NCI-H2081 treated with DMSO at 0.1 percent for 48 hours (cell line): ENCODE data around the gene NFKBIB.
A peak's percentile ranks its signal among the peaks of the same experiment; 100 is the strongest.
"Not testable (repeated sequence)": the region's sequence is repeated elsewhere in the genome, so short reads cannot be mapped to it uniquely, and the experiment has no call there.

Experiments used
- DNase-seq: peaks from one replicate; lab custom pipeline; 2025; lab: John Stamatoyannopoulos, UW

The NFKBIB gene, protein sequence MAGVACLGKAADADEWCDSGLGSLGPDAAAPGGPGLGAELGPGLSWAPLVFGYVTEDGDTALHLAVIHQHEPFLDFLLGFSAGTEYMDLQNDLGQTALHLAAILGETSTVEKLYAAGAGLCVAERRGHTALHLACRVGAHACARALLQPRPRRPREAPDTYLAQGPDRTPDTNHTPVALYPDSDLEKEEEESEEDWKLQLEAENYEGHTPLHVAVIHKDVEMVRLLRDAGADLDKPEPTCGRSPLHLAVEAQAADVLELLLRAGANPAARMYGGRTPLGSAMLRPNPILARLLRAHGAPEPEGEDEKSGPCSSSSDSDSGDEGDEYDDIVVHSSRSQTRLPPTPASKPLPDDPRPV

DNA sequence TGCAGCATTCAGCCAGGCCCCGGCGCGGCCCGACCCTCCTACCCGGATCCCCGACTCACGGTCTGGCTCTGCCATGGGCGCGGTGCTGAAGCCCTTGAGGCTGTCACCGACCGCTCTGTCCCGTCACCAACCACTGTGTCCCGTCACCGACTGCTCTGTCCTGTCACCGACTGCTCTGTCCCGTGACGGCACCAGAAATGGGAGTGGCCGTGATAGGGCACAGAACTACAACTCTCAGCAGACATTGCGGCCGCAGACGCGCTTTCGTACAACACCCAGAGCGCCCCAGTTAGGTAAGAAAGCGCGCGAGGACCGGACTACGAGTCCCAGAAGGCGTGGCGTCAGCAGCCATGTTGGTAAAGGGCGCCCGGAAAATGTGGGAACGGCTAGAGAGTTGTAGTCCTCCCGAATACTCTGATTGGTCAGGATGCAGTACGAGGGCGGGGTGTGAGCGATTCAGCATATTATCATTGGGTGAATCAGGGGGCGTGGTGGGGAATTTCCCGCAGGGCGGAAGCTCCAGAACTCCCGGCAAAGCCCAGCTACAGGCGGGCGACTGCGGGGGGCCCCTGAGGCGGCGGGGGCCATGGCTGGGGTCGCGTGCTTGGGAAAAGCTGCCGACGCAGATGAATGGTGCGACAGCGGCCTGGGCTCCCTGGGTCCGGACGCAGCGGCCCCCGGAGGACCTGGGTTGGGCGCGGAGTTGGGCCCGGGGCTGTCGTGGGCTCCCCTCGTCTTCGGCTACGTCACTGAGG lies at the start of gene NFKBIB, which contains the start of gene SIRT2:
Gene NFKBIB, plus strand, starts transcription at position 523 of the 755 bp plus-strand sequence. Its CDS starts 64 bp downstream, at position 587.
Gene SIRT2, minus strand, starts transcription at position 172 of the 755 bp plus-strand sequence. Its CDS starts 97 bp downstream, at position 75.
- DNase-seq, result peak; percentile 96

DNA sequence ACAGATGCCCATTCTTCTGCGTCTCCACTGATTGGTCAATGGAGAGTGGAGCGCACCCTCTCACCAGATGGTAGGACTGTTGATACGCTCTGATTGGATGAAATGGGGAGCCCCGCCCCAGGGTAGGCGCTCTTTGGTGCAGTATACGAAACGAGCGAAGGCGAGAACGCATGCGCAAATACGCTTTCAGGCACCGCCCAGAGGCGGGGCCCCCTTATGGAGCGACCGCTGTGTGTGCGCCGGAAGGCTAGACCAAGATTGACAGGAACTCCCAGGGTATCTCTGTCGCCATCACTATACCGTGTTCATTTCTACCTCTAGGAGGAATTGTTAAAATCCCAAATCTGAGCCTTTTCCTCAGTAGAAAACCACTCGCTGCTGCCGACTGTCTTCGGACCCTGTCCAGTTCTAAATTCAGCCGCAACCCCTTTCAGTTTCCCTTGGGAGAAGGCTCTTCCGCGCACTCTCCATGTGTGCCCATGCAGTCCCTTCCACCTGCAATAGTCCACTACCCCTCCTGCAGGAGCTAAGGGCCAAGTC lies 49.3 kb upstream of the NFKBIB start:
- DNase-seq, result peak; percentile 100

DNA sequence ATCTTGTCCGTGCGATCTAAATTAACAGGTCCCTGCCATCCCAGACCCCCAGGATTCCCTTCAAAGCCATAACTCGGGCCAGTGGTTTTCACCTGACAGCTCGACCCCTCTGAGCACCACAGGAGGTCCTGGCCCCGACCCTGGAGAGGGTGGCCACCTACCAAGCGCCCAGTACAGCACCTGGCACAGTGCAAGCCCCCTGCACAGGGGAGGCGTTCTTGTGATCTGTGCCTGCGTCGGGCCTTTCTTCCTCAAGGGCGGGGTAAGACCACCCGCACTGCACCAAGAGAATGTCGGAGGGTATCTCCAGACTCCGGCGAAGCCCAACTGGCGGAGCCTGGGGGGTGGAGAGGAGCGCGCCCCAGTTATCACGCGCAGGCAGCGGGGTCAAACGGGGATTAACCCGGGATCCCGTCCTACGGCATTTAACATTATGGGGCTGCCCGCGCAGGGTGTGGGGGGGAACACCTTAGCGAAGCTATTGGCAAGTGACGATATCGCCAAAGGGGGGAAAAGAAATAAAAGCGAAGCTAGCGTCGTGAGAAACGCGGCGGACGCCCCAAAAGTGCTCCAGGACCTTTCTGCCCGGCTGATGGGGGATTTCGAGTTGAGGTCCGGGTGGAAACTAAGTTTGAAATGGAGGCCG lies 48.7 kb upstream of the NFKBIB start:
- DNase-seq, result no peak

DNA sequence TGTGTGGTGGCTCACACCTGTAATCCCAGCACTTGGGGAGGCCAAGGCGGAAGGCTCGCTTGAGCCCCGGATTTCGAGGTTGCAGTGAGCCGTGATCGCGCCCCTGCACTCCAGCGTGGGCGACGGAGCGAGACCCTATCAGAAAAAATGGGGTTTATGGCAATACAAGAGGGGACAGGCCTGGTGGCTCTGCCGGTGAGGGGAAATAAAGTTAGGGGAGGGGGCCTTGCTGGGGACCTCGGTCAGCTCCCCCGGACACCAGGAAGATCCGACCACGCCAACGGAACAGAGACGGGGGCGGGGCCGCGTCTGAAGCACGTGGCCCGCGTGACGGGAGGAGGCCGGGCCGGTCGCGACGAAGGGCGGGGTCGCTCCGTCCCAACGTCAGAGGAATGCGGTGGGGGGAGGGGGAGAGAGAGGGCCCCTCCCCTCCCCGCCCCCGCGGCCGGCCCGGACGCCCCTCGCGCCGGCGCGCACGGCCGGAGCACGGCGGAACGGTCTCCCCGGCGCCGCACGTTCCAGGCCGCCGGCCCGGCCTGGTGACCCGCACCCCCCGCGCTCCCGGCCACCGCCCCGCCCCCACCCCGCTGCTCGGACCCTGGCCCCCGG lies 48.0 kb upstream of the NFKBIB start:
- no peak for DNase-seq

DNA sequence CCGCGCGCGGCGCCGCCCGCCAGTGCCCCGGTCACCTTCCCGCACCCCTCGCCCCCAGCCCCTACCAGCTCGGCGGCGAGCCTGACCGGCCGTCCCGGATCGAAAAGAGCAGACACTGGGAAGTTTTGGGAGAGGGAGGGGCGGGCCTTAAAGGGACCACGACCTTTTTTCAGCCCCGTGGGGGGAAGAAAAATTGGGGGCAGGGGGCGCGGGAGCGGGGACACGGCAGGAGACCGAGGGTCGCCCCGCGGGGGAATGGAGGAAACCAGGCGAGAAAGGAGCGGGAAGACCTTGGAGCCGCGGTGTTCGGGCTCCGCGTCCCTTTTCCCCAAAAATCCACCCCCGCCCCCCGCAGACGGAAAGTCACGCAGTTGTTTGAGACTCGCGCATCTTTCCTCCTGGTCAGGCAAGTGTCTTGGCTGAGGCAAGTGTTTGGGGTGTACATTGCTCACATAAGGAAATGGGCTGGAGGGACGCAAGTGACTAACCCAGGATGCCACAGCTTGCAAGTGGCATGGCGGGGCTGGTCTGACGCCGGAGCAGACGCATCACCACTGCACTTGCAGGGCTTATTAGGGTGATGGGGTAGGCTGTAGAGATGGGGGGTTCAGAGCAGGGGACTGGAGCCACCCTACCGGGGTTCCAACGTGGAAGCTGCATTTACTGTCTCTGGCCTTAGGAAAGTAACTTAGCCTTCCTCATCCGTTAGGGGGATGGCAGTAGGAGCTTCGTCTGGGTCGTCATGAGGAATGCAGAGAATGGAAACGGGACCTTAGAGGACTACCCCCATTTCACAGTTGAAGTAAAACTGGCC lies 47.3 kb upstream of the NFKBIB start:
- no peak for DNase-seq

DNA sequence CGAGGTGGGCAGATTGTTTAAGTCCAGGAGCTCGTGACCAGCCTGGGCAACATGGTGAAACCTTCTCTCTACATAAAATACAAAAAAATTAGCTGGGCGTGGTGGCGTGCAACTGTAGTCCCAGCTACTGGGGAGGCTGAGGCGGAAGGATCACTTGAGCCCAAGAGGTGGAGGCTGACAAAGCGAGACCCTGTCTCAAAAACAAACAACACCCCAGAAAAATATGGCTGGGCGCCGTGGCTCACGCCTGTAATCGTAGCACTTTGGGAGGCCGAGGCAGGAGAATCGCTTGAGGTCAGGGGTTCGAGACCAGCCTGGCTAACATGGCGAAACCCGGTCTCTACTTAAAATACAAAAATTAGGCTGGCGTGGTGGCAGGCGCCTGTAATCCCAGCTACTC lies 46.6 kb upstream of the NFKBIB start:
- no peak for DNase-seq

DNA sequence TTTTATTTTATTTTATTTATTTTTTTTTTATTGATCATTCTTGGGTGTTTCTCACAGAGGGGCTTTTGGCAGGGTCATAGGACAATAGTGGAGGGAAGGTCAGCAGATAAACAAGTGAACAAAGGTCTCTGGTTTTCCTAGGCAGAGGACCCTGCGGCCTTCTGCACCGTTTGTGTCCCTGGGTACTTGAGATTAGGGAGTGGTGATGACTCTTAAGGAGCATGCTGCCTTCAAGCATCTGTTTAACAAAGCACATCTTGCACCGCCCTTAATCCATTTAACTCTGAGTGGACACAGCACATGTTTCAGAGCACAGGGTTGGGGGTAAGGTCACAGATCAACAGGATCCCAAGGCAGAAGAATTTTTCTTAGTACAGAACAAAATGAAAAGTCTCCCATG lies 44.8 kb upstream of the NFKBIB start:
- not testable (repeated sequence) for DNase-seq

DNA sequence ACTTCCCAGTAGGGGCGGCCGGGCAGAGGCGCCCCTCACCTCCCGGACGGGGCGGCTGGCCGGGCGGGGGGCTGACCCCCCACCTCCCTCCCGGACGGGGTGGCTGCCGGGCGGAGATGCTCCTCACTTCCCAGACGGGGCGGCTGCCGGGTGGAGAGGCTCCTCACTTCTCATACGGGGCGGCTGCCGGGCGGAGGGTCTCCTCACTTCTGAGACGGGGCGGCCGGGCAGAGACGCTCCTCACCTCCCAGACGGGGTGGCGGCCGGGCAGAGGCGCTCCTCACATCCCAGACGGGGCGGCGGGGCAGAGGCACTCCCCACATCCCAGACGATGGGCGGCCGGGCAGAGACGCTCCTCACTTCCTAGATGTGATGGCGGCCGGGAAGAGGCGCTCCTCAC lies 44.0 kb upstream of the NFKBIB start:
- DNase-seq, result not testable (repeated sequence)

DNA sequence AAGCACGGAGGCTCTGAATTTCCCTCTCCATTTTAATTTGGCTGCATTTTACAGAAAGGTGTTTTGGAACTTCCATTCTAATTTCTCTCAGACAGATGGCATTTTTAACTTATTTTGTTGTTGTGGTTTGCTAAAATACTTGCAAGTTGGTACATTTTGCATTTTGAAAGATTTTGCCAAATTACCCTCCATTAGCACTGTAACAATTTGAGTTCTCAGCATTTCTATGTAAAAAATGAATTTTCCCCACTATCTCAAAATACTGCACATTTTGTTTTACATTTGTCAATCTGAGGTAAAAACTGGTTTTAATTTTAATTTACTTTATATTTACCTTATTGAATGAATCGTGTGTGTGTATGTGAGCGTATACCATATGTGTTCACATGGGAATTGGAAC lies 43.0 kb upstream of the NFKBIB start:
- no peak for DNase-seq

DNA sequence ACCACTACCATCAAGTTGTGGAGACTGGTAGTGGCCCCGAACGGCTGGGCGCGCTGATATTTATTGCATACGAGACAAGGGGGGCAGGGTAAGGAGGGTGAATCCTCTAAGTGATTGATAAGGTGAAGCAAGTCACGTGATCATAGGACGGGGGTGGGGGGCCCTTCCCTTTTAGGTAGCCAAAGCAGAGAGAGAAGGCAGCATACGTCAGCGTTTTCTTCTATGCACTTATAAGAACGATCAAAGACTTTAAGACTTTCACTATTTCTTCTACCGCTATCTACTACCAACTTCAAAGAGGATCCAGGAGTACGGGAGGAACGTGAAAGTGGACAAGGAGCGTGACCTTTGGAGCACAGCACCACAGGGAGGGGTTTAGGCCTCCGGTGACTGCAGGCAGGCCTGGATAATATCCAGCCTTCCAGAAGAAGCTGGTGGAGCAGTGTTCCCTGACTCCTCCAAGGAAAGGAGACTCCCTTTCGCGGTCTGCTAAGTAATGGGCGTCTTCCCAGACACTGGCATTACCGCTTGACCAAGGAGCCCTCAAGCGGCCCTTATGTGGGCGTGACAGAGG lies 40.1 kb upstream of the NFKBIB start:
- DNase-seq, result not testable (repeated sequence)

DNA sequence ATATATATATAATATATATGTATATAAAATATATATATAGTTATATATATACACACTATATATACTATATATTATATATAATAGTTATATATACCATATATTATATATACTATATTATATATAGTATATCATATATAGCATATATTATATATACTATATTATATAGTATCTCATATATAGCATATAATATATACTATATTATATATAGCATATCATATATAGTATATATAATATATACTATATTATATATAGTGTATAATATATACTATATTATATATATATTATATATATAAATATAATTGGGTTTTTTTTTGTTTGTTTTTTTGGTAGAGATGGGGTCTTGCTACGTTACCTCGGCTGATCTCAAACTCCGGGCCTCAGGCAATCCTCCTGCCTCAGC lies 38.4 kb upstream of the NFKBIB start:
- no peak for DNase-seq

DNA sequence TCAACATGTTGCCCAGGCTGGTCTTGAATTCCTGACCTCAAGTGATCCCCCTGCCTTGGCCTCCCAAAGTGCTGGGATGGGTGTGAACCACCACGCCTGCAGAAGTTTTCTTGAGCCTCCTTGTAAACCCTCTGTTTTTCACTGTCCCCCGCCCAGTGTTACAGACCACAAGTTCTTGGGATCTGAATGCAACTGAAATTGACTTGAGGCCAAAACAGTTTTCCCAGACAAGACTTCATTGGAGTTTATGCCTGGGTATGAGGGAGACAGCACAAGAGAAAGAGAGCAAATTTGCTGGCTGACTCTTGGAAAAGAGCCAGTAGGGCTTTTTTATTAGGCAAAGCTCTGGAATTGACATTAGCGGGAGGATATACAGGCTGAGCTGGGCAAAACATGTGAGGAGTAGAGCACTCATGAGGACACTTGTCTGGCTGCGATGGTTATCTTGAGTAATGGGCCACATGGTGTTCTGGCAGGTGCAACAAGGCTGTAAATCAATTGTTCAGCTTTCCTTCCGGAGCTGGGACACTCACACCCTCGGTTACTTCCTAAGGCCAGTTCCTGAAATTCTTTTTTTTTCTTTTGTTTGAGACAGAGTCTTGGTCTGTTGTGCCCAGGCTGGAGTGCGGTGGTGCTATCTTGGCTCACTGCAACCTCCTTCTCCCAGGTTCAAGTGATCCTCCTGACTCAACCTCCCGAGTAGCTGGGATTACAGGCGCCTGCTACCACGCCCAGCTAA lies 37.3 kb upstream of the NFKBIB start:
- DNase-seq, result peak; percentile 15

DNA sequence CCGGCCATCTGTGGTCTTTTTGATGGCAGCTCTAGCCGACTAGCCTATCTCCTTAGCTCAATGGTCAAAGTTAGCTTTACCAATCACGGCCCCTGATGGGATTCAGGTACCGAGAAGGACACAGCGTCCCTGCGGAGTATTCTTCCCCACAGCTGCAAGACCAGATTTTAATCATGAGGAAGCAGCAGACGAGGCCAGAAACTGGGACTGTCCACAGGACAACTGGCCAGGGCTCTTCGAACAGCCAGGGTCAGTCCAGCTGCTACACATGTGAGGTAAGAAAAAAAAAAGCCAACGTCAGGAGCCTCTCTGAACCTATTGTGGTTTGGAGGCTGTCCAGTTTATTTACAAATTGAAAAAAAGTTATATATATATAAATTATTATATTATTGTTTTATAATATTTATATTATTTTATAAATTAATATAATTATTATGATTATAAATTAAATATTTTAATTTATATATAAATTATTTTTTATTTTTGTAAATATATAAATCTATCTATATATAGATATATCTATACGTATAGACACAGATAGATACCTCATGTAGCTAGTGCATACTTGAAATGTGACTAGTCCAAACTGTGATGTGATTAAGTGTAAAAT lies 32.5 kb upstream of the NFKBIB start:
- DNase-seq, result no peak

DNA sequence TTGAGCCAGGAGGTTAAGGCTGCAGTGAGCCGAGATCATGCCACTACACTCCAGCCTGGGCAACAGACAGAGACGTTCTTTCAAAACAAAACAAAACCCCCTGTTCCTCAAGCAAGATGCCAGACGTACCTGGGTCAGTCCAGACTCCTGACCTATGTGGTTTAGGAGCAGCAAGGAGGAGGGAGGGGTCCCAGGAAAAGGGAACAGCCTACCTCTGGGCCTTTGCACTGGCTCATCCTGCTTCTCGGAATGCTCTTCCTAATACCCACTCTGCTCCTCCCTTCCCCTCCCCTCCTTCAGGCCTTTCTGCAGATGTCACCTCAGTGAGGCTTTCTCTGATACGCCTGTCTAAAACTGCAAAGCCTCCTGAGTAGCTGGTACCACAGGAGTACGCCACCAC lies 31.2 kb upstream of the NFKBIB start:
- DNase-seq, result no peak

DNA sequence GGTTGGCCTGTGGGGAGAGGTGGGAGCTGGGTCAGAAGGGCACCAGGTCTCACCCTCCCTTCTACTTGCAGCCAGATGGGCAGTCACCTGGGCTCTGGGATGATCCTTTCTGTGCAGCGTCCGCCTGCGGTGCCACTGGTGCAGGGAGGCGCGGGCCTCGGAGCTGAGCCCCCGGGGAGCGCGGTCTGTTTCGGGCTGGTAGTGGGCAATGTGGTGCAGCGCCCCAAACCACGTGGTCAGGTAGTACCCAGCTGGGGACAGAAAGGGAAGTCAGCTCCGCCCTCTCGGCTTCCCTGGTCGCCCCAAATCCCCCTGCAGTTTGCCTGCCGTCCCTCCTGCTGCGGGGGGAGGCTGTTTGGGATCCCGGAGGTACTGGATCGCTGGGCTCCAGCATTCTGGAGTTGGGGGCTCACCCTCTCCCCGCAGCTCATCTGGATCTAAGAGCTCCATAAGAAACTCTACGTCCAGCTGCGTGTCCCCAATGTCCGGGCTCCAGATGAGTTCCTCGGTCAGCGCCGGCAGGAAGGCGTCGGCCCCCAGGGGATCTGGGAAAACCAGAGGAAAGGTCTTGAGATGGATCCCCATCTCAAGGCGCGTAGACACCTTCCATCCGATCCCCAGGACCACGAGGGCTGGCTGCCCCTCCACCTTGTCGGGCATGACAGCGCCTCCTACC lies 30.5 kb upstream of the NFKBIB start:
- DNase-seq, result no peak

DNA sequence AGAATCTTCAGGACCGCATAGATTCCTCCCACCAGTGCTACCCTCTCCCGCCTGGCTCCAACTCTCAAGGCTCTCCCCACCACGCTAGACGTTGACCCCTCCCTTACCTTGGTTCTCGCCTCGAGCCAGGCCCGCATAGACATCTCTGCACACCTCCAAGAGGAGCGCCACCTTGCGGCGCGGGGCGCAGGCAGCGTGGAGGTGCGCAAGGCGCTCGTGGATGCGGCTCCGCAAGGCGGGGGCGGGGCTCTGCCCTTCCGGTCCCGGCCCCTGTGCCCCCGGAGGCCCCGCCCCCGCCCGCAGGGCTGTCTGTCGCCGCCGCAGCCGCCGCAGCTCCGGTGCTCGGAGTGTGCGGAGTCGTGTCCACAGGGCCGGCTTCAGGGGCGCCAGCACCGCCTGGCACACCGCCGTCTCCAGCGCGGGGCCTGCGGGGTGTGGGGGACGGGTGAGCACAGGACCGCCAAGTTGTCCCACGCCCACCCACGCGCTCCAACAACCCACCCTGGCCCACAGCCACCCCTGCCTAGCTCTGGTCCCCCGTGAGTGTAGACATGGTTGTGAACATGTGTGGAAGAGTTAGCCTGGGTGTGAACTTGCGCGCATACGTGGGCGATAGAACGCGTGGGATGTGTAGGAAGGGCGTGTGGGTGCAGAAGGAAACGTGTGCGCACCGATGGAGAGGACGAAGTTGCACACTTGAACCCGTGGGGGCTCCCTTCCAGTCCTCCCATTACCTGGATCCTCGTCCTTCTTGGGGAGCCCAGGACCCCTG lies 29.7 kb upstream of the NFKBIB start:
- DNase-seq, result peak; percentile 41

DNA sequence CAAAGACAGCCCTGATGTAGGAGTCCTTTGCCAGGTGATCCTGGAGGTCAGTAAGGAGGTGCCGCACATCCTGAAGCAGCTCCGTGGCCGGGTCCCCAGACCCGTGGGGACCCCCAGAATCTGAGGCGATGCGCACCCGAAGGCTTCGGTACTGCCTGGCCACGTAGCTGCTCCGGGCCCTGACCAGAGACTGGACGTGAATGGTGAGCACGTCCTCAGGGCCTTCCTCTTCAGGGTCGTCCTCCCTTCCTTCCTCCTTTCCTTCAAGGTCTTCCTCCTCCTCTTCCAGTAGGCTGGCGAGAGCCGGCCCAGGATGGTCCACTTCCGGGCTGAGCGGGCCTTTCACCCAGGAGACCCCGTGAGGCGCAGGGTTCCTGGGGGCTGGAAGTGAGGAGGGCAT lies 29.2 kb upstream of the NFKBIB start:
- DNase-seq, result no peak

DNA sequence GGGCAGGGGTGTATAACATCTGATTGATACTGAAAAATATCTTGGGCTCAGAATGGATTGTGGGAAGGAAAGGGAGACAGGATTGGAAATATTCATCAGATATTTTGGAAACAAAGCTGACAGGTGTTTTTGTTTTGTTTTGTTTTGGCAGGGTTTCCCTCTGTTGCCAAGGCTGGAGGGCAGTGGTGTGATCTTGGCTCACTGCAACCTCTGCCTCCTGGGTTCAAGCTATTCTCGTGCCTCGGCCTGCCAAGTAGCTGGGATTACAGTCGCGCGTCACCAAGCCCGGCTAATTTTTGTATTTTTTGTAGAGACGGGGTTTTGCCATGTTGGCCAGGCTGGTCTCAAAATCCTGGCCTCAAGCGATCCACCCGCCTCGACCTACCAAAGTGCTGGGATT lies 26.4 kb upstream of the NFKBIB start:
- not testable (repeated sequence) for DNase-seq
